ENCODE data around the gene UNKL. TPM values are rescaled to one million over a fixed set of nuclear protein-coding genes. Genes with fewer than 3 reads are reported as not detected.

Gene UNKL
- total and polyA plus RNA-seq, 4 donors = 7.9 to 31.2 (median 16.9) TPM

GRCh38 chr16:1381612-1382406 lies 32.7 kb downstream of the UNKL start:
- TF ChIP-seq CTCF (IDR thresholded peaks at IDR 0.05; ENCODE audit: control extremely low read depth, extremely low read depth) = no peak
- H3K36me3 ChIP-seq (ENCODE audit: control insufficient read depth in 4 of 4, insufficient read depth in 4 of 4, low read length in 4 of 4) = peaks cover 4 to 28% (median 10%) of the 10 kb centered on the region in 4 donors

GRCh38 chr16:1380195-1380594 lies 34.3 kb downstream of the UNKL start:
- 88 to 91% methylated on average over 10 of the region's 10 CpGs for WGBS, 2 donors
- Histone ChIP-seq H3K9ac (ENCODE audit: insufficient read depth in 1 of 2, low read length in 2 of 2) (no peak overlapping the region), H3K27me3 (ENCODE audit: control insufficient read depth in 3 of 3, insufficient read depth in 3 of 3, low read length in 2 of 3) (peaks cover 0 to 4% (median 0%) of the 10 kb centered on the region in 3 donors), H3K4me1 (ENCODE audit: control insufficient read depth in 5 of 5, insufficient read depth in 5 of 5, low read length in 5 of 5) (peaks cover 0 to 6% (median 0%) of the 10 kb centered on the region in 5 donors), H3K36me3 (ENCODE audit: control insufficient read depth in 4 of 4, insufficient read depth in 4 of 4, low read length in 4 of 4) (peaks cover 4 to 31% (median 11%) of the 10 kb centered on the region in 4 donors), H3K4me3 (no peak overlapping the region), H3K9me3 (ENCODE audit: control insufficient read depth in 4 of 4, insufficient read depth in 3 of 4, low read length in 3 of 4) (peaks cover 0 to 2% (median 0%) of the 10 kb centered on the region in 4 donors), H3K27ac (ENCODE audit: low read depth in 1 of 2, low read length in 1 of 2) (no peak overlapping the region)
- no peak for DNase-seq
- ATAC-seq (ENCODE audit: insufficient read depth, low FRiP score) = no peak
- no peak for TF ChIP-seq CTCF (IDR thresholded peaks at IDR 0.05; ENCODE audit: control extremely low read depth, extremely low read depth)

More at GRCh38 chr16:1381612-1382406, 32.7 kb downstream of the UNKL start:
- Histone ChIP-seq H3K4me1 (ENCODE audit: control insufficient read depth in 5 of 5, insufficient read depth in 5 of 5, low read length in 5 of 5) (peaks cover 0 to 6% (median 0%) of the 10 kb centered on the region in 5 donors), H3K4me3 (no peak overlapping the region), H3K27me3 (ENCODE audit: control insufficient read depth in 3 of 3, insufficient read depth in 3 of 3, low read length in 2 of 3) (peaks cover 0 to 4% (median 0%) of the 10 kb centered on the region in 3 donors), H3K9me3 (ENCODE audit: control insufficient read depth in 4 of 4, insufficient read depth in 3 of 4, low read length in 3 of 4) (peaks cover 0 to 2% (median 0%) of the 10 kb centered on the region in 4 donors), H3K9ac (ENCODE audit: insufficient read depth in 1 of 2, low read length in 2 of 2) (no peak overlapping the region), H3K27ac (ENCODE audit: low read depth in 1 of 2, low read length in 1 of 2) (no peak overlapping the region)
- WGBS, 2 donors = 89 to 93% methylated on average over 9 of the region's 9 CpGs
- ATAC-seq (ENCODE audit: insufficient read depth, low FRiP score) = no peak
- DNase-seq = no peak

- ATAC-seq (ENCODE audit: insufficient read depth, low FRiP score) (peak; percentile 88), DNase-seq (peak; percentile 26 to 59 (median 29))
- peak overlapping the region; percentile 57 for H3K4me3 ChIP-seq
- H3K27ac ChIP-seq (ENCODE audit: low read depth in 1 of 2, low read length in 1 of 2) = peak overlapping the region; percentile 78 to 97
- H3K9ac ChIP-seq (ENCODE audit: insufficient read depth in 1 of 2, low read length in 2 of 2) = no peak overlapping the region
- H3K36me3 ChIP-seq (ENCODE audit: control insufficient read depth in 4 of 4, insufficient read depth in 4 of 4, low read length in 4 of 4) = peaks cover 4 to 32% (median 9%) of the 10 kb centered on the region in 4 donors
- 5 to 6% methylated on average over 37 to 95 of the region's 95 CpGs for WGBS, 2 donors
- no peak for TF ChIP-seq CTCF (IDR thresholded peaks at IDR 0.05; ENCODE audit: control extremely low read depth, extremely low read depth)
- no peaks in the 10 kb centered on the region for H3K9me3 ChIP-seq (ENCODE audit: control insufficient read depth in 4 of 4, insufficient read depth in 3 of 4, low read length in 3 of 4)
- H3K4me1 ChIP-seq (ENCODE audit: control insufficient read depth in 5 of 5, insufficient read depth in 5 of 5, low read length in 5 of 5) = peaks cover 0 to 6% (median 0%) of the 10 kb centered on the region in 5 donors
- peaks cover 0 to 4% (median 0%) of the 10 kb centered on the region in 3 donors for H3K27me3 ChIP-seq (ENCODE audit: control insufficient read depth in 3 of 3, insufficient read depth in 3 of 3, low read length in 2 of 3)
These were observed 35.0 kb downstream of the UNKL start for GRCh38 chr16:1379304-1380076.
